Brain pericyte (primary cell): ENCODE measurements around the gene OR52H1.
"Not testable (repeated sequence)": the region's sequence is repeated elsewhere in the genome, so short reads cannot be mapped to it uniquely, and the experiment has no call there.

Experiments
- DNase-seq: peaks from one replicate; pipeline ENCODE4 v3.0.0-alpha.2; 2012; ENCODE audit warnings: low read depth, low spot score

OR52H1 gene

GRCh38 chr11:5548440-5548839 lies at the start of gene OR52H1:
TSS of gene OR52H1 (minus strand) at chr11:5548540. CDS start at chr11:5545505, 3,035 bp downstream.
- DNase-seq = no peak

GRCh38 chr11:5597953-5598352 lies 49.6 kb upstream of the OR52H1 start:
- no peak for DNase-seq

GRCh38 chr11:5596607-5597201 lies 48.4 kb upstream of the OR52H1 start, which contains the start of gene TRIM6:
TSS of gene TRIM6 (plus strand) at chr11:5596637. CDS start at chr11:5596898, 261 bp downstream.
- no peak for DNase-seq

- no peak for DNase-seq
Observed at GRCh38 chr11:5593146-5593545, 44.8 kb upstream of the OR52H1 start.

GRCh38 chr11:5592615-5593014 lies 44.3 kb upstream of the OR52H1 start:
- DNase-seq = no peak

GRCh38 chr11:5591613-5592012 lies 43.3 kb upstream of the OR52H1 start:
- DNase-seq = no peak

- not testable (repeated sequence) for DNase-seq
Observed at GRCh38 chr11:5589906-5590305, 41.6 kb upstream of the OR52H1 start.

- not testable (repeated sequence) for DNase-seq
Observed at GRCh38 chr11:5584458-5584857, 36.1 kb upstream of the OR52H1 start.

- no peak for DNase-seq
Observed at GRCh38 chr11:5581014-5581413, 32.7 kb upstream of the OR52H1 start.

GRCh38 chr11:5580577-5580976 lies 32.2 kb upstream of the OR52H1 start, which contains the start of gene OR52B6:
TSS of gene OR52B6 (plus strand) at chr11:5580877. CDS start at chr11:5580877, 0 bp downstream.
- no peak for DNase-seq

- DNase-seq = no peak
Observed at GRCh38 chr11:5577101-5577500, 28.8 kb upstream of the OR52H1 start.

GRCh38 chr11:5575152-5575551 lies 26.8 kb upstream of the OR52H1 start:
- no peak for DNase-seq

GRCh38 chr11:5574654-5575053 lies 26.3 kb upstream of the OR52H1 start:
- DNase-seq = no peak

- DNase-seq = no peak
Observed at GRCh38 chr11:5564259-5565019, 16.1 kb upstream of the OR52H1 start.

- DNase-seq = no peak
Observed at GRCh38 chr11:5557751-5558150, 9.4 kb upstream of the OR52H1 start.

GRCh38 chr11:5556596-5557188 lies 8.4 kb upstream of the OR52H1 start:
- DNase-seq = no peak

GRCh38 chr11:5553343-5553742 lies 5.0 kb upstream of the OR52H1 start:
- DNase-seq = no peak

- no peak for DNase-seq
Observed at GRCh38 chr11:5550440-5551095, 2.2 kb upstream of the OR52H1 start.

GRCh38 chr11:5547982-5548381 lies 358 bp downstream of the OR52H1 start:
- DNase-seq = no peak

GRCh38 chr11:5546457-5546856 lies 1.9 kb downstream of the OR52H1 start:
- no peak for DNase-seq

- no peak for DNase-seq
Observed at GRCh38 chr11:5541427-5541826, 6.9 kb downstream of the OR52H1 start.

GRCh38 chr11:5536482-5536881 lies 11.9 kb downstream of the OR52H1 start:
- no peak for DNase-seq
